Tongue (tissue), 3 donors: Measurements from ENCODE around the gene WT1. TPM values are rescaled to one million over a fixed set of nuclear protein-coding genes. Genes with fewer than 3 reads are reported as not detected.
"Not testable (repeated sequence)": the region's sequence is repeated elsewhere in the genome, so short reads cannot be mapped to it uniquely, and the experiment has no call there.

Experiments used
- DNase-seq: peaks from one replicate; pipeline ENCODE4 v3.0.0-alpha.2; 2015
- small RNA-seq: library from RNA; depleted of rRNA; stranded (forward); fragments of <200 nt; gene quantifications from one replicate; pipeline ENCODE3, GENCODE V24; 2014; ENCODE audit warnings: low replicate concordance
- total RNA-seq: library from RNA; depleted of rRNA; stranded (reverse); fragments of >200 nt; gene quantifications from one replicate; pipeline ENCODE4 v1.2.3, GENCODE V29; 2014

Gene WT1
- total RNA-seq, 1 donor from 2014 or later, result not detected

- peak; percentile 33 for DNase-seq
Observed at GRCh38 chr11:32386770-32387377, 48.5 kb downstream of the WT1 start.

GRCh38 chr11:32385998-32386397, 49.3 kb downstream of the WT1 start:
- DNase-seq, result peak; percentile 15

GRCh38 chr11:32382339-32383049, 52.8 kb downstream of the WT1 start:
- DNase-seq, result no peak

- no peak for DNase-seq
Observed at GRCh38 chr11:32381179-32381578, 54.2 kb downstream of the WT1 start.

GRCh38 chr11:32379719-32380118, 55.6 kb downstream of the WT1 start:
- no peak for DNase-seq

- DNase-seq, result no peak
Observed at GRCh38 chr11:32375826-32376225, 59.5 kb downstream of the WT1 start.

- DNase-seq, result peak; percentile 48
Observed at GRCh38 chr11:32374261-32374711, 61.1 kb downstream of the WT1 start.

- DNase-seq, result not testable (repeated sequence)
Observed at GRCh38 chr11:32369987-32370386, 65.4 kb downstream of the WT1 start.

- DNase-seq, result no peak
Observed at GRCh38 chr11:32366666-32367065, 68.7 kb downstream of the WT1 start.

- DNase-seq, result no peak
Observed at GRCh38 chr11:32365192-32365591, 70.1 kb downstream of the WT1 start.

- DNase-seq, result no peak
Observed at GRCh38 chr11:32358729-32359128, 76.6 kb downstream of the WT1 start.

GRCh38 chr11:32353884-32354283, 81.5 kb downstream of the WT1 start:
- DNase-seq, result no peak

- no peak for DNase-seq
Observed at GRCh38 chr11:32348502-32348901, 86.8 kb downstream of the WT1 start.

GRCh38 chr11:32344946-32345345, 90.4 kb downstream of the WT1 start:
- no peak for DNase-seq

GRCh38 chr11:32343325-32344008, 91.9 kb downstream of the WT1 start:
- DNase-seq, result no peak

- DNase-seq, result peak; percentile 50
Observed at GRCh38 chr11:32341620-32342613, 93.4 kb downstream of the WT1 start.

GRCh38 chr11:32340181-32340580, 95.2 kb downstream of the WT1 start:
- no peak for DNase-seq

Small RNA genes within 50 kb of the gene (small RNA-seq; reads per million reads assigned to genes)
- gene RF02204 (not detected), gene RF02205 (not detected)

Other genes with a start within 250 kb of the WT1 start
- 425 TPM for gene EIF3M, start 148.3 kb upstream of the WT1 start, total RNA-seq